GM12878 (cell line): ENCODE data around the gene GPR151. TPM values are rescaled to one million over a fixed set of nuclear protein-coding genes. Genes with fewer than 3 reads are reported as not detected.

Experiments used
- ATAC-seq: fragments of 200-7000 bp; cut with Tn5 transposase; 3 replicates; pipeline ENCODE4 v1.9.1; 2020; ENCODE audit warnings: mild to moderate bottlenecking, moderate library complexity
- BruUV-seq: library from RNA; stranded (reverse); fragments of 400-500 nt; replicated peaks from 2 replicates; lab custom pipeline; 2021; lab: Mats Ljungman, UMichigan
- CTCF ChIA-PET: fragments of 300-600 bp; sonication (Branson Sonifier 250); formaldehyde crosslinking; extraction: SDS; loops from one replicate; lab custom pipeline; 2021; ENCODE audit warnings: inconsistent platforms; lab: Yijun Ruan, JAX
- POLR2A ChIA-PET: fragments of 350-600 bp; formaldehyde crosslinking; extraction: SDS; loops from one replicate; lab custom pipeline; 2021; ENCODE audit warnings: inconsistent platforms; lab: Charles Lee
- RAD21 ChIA-PET: fragments of 300-600 bp; sonication (Branson Sonifier 250); formaldehyde crosslinking; loops from one replicate; lab custom pipeline; 2023; ENCODE audit warnings: antibody characterized with exemption; ENCODE audit not compliant: unreplicated experiment; lab: Charles Lee
- SMC1A ChIA-PET: fragments of 300-600 bp; sonication (Branson Sonifier 250); formaldehyde crosslinking; loops from one replicate; lab custom pipeline; 2023; ENCODE audit not compliant: unreplicated experiment, uncharacterized antibody; lab: Charles Lee
- DNase-seq: peaks from one replicate; pipeline ENCODE4 v3.0.0-alpha.2; 2011; ENCODE audit warnings: low read depth, low spot score
- FAIRE-seq: peaks from 3 replicates; lab custom pipeline; 2011; peaks lifted over from hg19 to GRCh38; lab: Jason Lieb, UNC
- H2AFZ ChIP-seq: 2 replicates; pipeline ENCODE4 v1.6.0; 2011; ENCODE audit warnings: low read depth, low read length, control low read depth; ENCODE audit not compliant: control insufficient read depth
- H3K27ac ChIP-seq: 2 replicates; pipeline ENCODE4 v1.5.1; 2011; ENCODE audit warnings: control low read depth; ENCODE audit not compliant: control insufficient read depth, insufficient read depth
- H3K27me3 ChIP-seq, 2 experiments: replicated peaks in 1 of 2; 2 replicates each; pipeline versions ENCODE4 v1.6.0 to v1.6.1; 2011; ENCODE audit warnings: low read length in 1 of 2; ENCODE audit not compliant: control insufficient read depth in 2 of 2, insufficient read depth in 2 of 2
- H3K36me3 ChIP-seq, 2 experiments: 2 replicates each; pipeline ENCODE4 v1.5.1; 2011; ENCODE audit warnings: low read length in 1 of 2; ENCODE audit not compliant: control insufficient read depth in 2 of 2, insufficient read depth in 2 of 2
- H3K4me1 ChIP-seq: 2 replicates; pipeline ENCODE4 v1.6.1; 2011; ENCODE audit warnings: mild to moderate bottlenecking, low read length, moderate library complexity, mixed read lengths; ENCODE audit not compliant: control insufficient read depth, insufficient read depth
- H3K4me2 ChIP-seq: 2 replicates; pipeline ENCODE4 v1.6.0; 2011; ENCODE audit warnings: control low read depth; ENCODE audit not compliant: control insufficient read depth, insufficient read depth
- H3K4me3 ChIP-seq: fragments of 200-600 bp; sonication (generic); 2 replicates; pipeline ENCODE4 v1.5.1; 2016
- H3K79me2 ChIP-seq: 2 replicates; pipeline ENCODE4 v1.6.0; 2011; ENCODE audit warnings: low read length; ENCODE audit not compliant: control insufficient read depth, insufficient read depth
- H3K9ac ChIP-seq: 2 replicates; pipeline ENCODE4 v1.8.0; 2011; ENCODE audit warnings: low read length, control low read depth, mixed read lengths; ENCODE audit not compliant: control insufficient read depth, insufficient read depth
- H3K9me3 ChIP-seq: replicated peaks from 3 replicates; pipeline ENCODE4 v1.5.1; 2011; ENCODE audit warnings: mild to moderate bottlenecking, low read length; ENCODE audit not compliant: control insufficient read depth, insufficient read depth
- H4K20me1 ChIP-seq: 2 replicates; pipeline ENCODE4 v1.6.0; 2011; ENCODE audit not compliant: control insufficient read depth, insufficient read depth
- ATF7 ChIP-seq: fragments of 450-650 bp; IDR thresholded peaks from 2 replicates; pipeline ENCODE4 v1.6.1; 2016; ENCODE audit warnings: low read depth, mild to moderate bottlenecking
- BMI1 ChIP-seq: fragments of 450-650 bp; IDR thresholded peaks from 2 replicates; pipeline ENCODE4 v1.6.1; 2016; ENCODE audit warnings: mild to moderate bottlenecking, moderate library complexity, borderline replicate concordance
- EP300 ChIP-seq, 2 experiments: fragments of 150-350 bp in 1 of 2; IDR thresholded peaks; 2 replicates each; pipeline ENCODE4 v1.6.1; 2011 to 2012; ENCODE audit warnings: low read depth in 2 of 2, low read length in 2 of 2, borderline replicate concordance in 1 of 2, improper control_type of control experiment in 1 of 2, inconsistent platforms in 1 of 2; ENCODE audit not compliant: control insufficient read depth in 1 of 2
- HDAC2 ChIP-seq: fragments of 200-600 bp; sonication (generic); IDR thresholded peaks from 2 replicates; pipeline ENCODE4 v1.6.1; 2017
- HDGF ChIP-seq: fragments of 450-650 bp; IDR thresholded peaks from 2 replicates; pipeline ENCODE4 v1.6.1; 2016; ENCODE audit warnings: antibody characterized with exemption
- MEF2A ChIP-seq: IDR thresholded peaks from 2 replicates; pipeline ENCODE4 v1.6.1; 2011; ENCODE audit warnings: low read depth, mild to moderate bottlenecking, low read length, moderate library complexity; ENCODE audit not compliant: insufficient read depth
- NBN ChIP-seq: fragments of 450-650 bp; IDR thresholded peaks from 2 replicates; pipeline ENCODE4 v1.6.1; 2016
- PAX8 ChIP-seq: fragments of 450-650 bp; IDR thresholded peaks from 2 replicates; pipeline ENCODE4 v1.6.1; 2017; ENCODE audit warnings: mild to moderate bottlenecking, moderate library complexity
- SUPT20H ChIP-seq: IDR thresholded peaks from 2 replicates; pipeline ENCODE4 v1.6.1; 2011; ENCODE audit warnings: low read depth, mild to moderate bottlenecking, low read length, moderate library complexity, borderline replicate concordance; ENCODE audit not compliant: control insufficient read depth
- TAF1 ChIP-seq: IDR thresholded peaks from 2 replicates; pipeline ENCODE4 v1.6.1; 2011; ENCODE audit warnings: mild to moderate bottlenecking, low read depth, low read length, borderline replicate concordance
- YBX1 ChIP-seq: fragments of 450-650 bp; IDR thresholded peaks from 2 replicates; pipeline ENCODE4 v1.6.1; 2016; ENCODE audit warnings: antibody characterized with exemption
- ZNF274 ChIP-seq: IDR thresholded peaks from one replicate; pipeline ENCODE4 v1.8.0; 2011; ENCODE audit not compliant: insufficient read length, insufficient read depth
- ZNF384 ChIP-seq: IDR thresholded peaks from 2 replicates; pipeline ENCODE4 v1.6.1; 2012; ENCODE audit warnings: low read depth, mild to moderate bottlenecking, low read length, improper control_type of control experiment, borderline replicate concordance
- WGBS: methylation state at CpG from one replicate; pipeline ENCODE4 v1.1.6; 2016; ENCODE audit warnings: low lambda C conversion rate; ENCODE audit not compliant: insufficient replicate concordance, insufficient coverage; ENCODE audit errors: missing lambda C conversion rate; 5-methylcytosine and 5-hydroxymethylcytosine counted together
- in situ Hi-C: fragments of 300-500 bp; cut with MboI; formaldehyde crosslinking; loops from 9 replicates; pipeline ENCODE4 v1.14.3; 2018; ENCODE audit warnings: mixed read lengths
- intact Hi-C: fragments of 100-400 bp; cut with micrococcal nuclease; formaldehyde crosslinking; loops from one replicate; pipeline ENCODE4 v1.14.2; 2022; ENCODE audit not compliant: unreplicated experiment
- polyA plus RNA-seq, 11 experiments: library from polyadenylated mRNA; depleted of rRNA in 4 of 11; unstranded in 6 of 11; stranded (reverse) in 5 of 11; fragments of >200 nt; fragmentation: Nextera tagmentation in 4 of 11; fragmentation: Illumina TruSeq in 1 of 11; extraction: Ambion mirVana in 4 of 11; extraction: Trizol in 1 of 11; gene quantifications; 1 replicate in 1 of 11; 2 replicates in 10 of 11; pipeline versions ENCODE4 v1.2.1 to v1.2.3, GENCODE V29; 2011 to 2016; ENCODE audit warnings: inconsistent platforms in 2 of 11, missing spikeins in 2 of 11, low read depth in 1 of 11
- total RNA-seq, 4 experiments: library from RNA; depleted of rRNA in 3 of 4; stranded (reverse); fragments of >200 nt in 3 of 4; fragmentation: Illumina TruSeq in 1 of 4; extraction: Trizol in 1 of 4; gene quantifications; 2 replicates each; pipeline versions ENCODE4 v1.2.1 to v1.2.3, GENCODE V29; 2013 to 2021
- TF ChIP-seq, protein P1 (sequence below): IDR thresholded peaks from 2 replicates; pipeline ENCODE4 v1.6.1; 2011; ENCODE audit warnings: borderline replicate concordance, low read depth, mild to moderate bottlenecking, moderate library complexity, mixed read lengths, low read length; ENCODE audit not compliant: insufficient read depth; ENCODE audit errors: extremely low read length

The GPR151 gene
- total and polyA plus RNA-seq, 10 of the 15 experiments (the other 5 are each of a cell fraction or from before 2014, with no cell fraction given): 0.11 TPM; not detected in 9

DNA sequence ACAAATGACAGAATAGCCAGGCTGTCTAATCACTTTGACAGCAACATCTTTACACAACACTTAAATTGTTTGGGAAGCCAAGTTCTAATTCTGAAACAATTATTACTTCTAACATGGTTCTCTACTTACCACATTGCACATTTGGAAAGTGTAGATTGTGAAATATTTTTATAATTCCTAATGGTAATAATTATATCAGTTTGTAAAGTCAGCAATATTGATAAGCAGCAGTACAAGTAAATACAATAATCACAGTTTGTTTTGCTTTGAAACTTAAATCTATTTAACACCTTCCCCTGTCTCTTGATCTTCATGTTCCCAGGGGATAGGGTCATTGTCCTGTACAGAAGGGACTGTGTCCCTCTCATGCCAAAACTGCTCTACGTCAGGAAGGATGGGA is 1.4 kb downstream of the GPR151 start:
- 94% methylated on average over 1 of the region's 1 CpG for WGBS
- RAD21 ChIA-PET: no interaction called here
- SMC1A ChIA-PET: interaction anchor here (0.6 kb wide), 1 partner anchor 17 kb away, joined by 3 read pairs; no protein-coding TSS in a partner anchor
- Histone ChIP-seq H3K9ac (no peak overlapping the region), H2AFZ (no peak overlapping the region), H3K4me1 (no peaks in the 10 kb centered on the region), H3K9me3 (no peaks in the 10 kb centered on the region), H3K4me2 (no peak overlapping the region), H3K36me3 (peaks cover 0 to 2% of the 10 kb centered on the region in 2 experiments; a peak in 3 of 4 replicates), H3K4me3 (no peak overlapping the region), H4K20me1 (no peaks in the 10 kb centered on the region), H3K27ac (no peak overlapping the region), H3K79me2 (no peaks in the 10 kb centered on the region), H3K27me3 (no peaks in the 10 kb centered on the region)
- FAIRE-seq (no peak), ATAC-seq (no peak), DNase-seq (no peak)
- CTCF ChIA-PET: interaction anchor here (2.0 kb wide), 2 partner anchors 17 to 19 kb away, joined by 4 to 5 read pairs; no protein-coding TSS in a partner anchor
- intact Hi-C loops: no loop called here
- no TSS peak for BruUV-seq
- TF ChIP-seq ATF7: no peak
- TF ChIP-seq MEF2A: no peak
- TF ChIP-seq ZNF384: no peak
- TF ChIP-seq, protein P1, sequence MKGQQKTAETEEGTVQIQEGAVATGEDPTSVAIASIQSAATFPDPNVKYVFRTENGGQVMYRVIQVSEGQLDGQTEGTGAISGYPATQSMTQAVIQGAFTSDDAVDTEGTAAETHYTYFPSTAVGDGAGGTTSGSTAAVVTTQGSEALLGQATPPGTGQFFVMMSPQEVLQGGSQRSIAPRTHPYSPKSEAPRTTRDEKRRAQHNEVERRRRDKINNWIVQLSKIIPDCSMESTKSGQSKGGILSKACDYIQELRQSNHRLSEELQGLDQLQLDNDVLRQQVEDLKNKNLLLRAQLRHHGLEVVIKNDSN: no peak
- TF ChIP-seq ZNF274: no peak
- no peak for TF ChIP-seq YBX1
- TF ChIP-seq NBN: no peak
- TF ChIP-seq SUPT20H: no peak
- no peak for TF ChIP-seq TAF1
- no peak for TF ChIP-seq HDAC2
- no peak for TF ChIP-seq HDGF
- TF ChIP-seq BMI1: no peak
- TF ChIP-seq EP300 (IDR thresholded peaks at IDR 0.05; ENCODE audit: borderline replicate concordance in 1 of 2, control insufficient read depth in 1 of 2, low read depth in 2 of 2, low read length in 2 of 2): no peak
- no peak for TF ChIP-seq PAX8
- in situ Hi-C loops: no loop called here
- POLR2A ChIA-PET: no interaction called here
